MV-4-11 (cell line): Measurements from ENCODE around the gene SPATA4.

ENCODE experiments used
- DNase-seq: peaks from one replicate; lab custom pipeline; 2025; lab: John Stamatoyannopoulos, UW

Gene SPATA4

DNA sequence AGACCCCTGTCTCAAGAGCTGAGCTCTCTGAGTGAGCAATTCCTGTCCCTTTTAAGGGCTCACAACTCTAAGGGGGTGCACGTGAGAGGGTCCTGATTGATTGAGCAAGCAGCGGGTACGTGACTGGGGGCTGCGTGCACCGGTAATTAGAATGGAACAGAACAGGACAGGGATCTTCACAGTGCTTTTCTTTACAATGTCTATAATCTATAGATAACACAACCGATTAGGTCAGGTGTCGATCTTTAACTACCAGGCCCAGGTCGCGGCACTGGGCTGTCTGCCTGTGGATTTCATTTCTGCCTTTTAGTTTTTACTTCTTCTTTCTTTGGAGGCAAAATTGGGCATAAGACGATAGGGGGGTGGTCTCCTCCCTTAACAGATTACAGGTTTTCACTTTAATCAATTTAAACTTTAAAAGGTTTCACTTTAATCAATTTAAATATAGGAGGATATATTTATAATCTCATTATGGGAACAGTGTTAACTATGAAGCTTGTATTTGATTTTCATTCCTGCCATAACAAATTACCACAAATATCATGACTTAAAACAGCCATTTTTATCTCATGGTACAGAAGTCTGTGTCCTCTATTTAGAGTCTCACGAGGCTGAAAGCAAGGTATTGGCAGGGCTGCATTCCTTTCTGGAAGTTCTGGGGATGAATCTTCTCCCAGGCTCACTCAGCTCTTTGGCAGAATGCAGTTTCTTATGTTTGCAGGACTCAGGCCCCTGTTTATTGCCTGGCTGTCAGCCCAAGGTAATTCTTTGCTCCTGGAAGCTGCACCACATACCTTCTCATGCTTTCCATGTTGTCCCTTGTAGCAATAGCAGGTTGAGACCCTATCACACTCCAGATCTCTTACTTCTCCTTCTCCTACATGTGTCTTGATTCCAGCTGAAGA, 5.2 kb downstream of the SPATA4 start:
- no peak for DNase-seq

GRCh38 chr4:176188654-176189053, 6.7 kb downstream of the SPATA4 start:
- DNase-seq = peak; percentile 66

GRCh38 chr4:176187624-176188023, 7.8 kb downstream of the SPATA4 start:
- DNase-seq = no peak

DNA sequence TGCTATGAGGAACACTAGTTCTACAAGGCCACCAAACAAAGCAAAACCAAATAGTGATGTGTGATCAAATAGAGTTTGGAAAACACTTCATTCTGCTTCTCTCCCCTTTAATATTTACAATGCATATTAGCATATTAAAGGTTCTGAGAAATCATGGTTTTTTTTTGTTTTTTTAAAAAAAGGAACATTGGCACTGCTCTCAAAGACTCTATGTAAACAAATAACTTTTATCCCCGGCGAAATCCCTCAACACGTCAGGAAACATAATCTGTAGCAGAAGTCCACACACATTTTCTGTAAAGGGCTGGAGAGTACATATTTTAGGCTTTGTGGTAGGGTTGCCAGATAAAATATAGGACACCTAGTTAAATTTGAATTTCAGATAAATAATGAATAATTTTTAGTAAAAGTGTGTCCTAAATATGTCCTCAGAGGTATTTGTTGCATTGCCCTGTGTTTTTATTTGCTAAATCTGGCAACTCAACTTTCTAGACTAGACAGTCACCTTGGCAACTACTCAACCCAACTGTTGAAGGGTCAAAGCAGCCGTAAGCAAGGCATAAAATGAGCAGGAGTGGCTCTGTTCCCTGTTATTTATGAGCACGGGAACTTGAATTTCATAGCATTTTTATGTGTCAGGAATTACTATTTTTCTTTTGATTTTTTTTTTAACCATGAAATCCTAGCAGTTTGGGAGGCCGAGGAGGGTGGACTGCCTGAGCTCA, 8.6 kb downstream of the SPATA4 start:
- DNase-seq = no peak

DNA sequence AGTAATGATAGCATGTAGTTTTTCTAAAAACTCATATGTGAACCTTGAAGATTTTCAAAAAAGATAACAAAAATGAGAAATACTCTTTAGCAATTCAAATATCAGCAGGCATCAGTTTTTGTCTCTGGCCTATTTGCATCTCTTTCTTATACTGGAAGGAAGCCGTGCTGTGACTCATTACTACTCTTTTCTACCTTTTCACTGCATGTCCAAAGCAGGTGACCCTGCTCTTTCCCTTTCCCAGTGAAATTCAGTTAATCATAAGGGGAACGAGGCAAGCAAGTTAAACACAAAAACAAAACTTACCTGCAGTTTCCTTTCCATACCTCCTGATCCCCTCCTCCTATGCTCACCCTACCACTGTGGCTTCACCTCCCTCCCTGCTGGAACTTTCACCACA, 9.3 kb downstream of the SPATA4 start:
- no peak for DNase-seq

- DNase-seq = no peak
These were observed 10.3 kb downstream of the SPATA4 start for GRCh38 chr4:176185051-176185450.

DNA sequence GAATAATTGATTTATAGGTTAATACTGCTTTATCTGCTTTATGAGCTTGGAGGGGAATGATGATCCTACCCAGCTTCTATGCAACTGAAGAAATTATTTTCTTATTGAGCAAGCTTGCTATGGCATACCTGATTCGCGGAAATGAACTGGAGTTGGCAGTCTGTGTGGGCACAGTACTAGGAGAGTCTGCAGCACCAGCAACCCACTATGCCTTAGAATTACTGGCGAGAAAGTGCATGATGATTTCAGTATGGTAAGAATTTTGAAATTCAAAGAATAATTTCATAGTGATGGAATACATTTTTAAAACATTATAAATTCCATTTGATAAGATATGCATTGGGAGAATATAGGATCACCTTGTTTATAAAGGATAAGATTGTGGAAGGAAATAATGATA, 32.3 kb downstream of the SPATA4 start:
- no peak for DNase-seq

DNA sequence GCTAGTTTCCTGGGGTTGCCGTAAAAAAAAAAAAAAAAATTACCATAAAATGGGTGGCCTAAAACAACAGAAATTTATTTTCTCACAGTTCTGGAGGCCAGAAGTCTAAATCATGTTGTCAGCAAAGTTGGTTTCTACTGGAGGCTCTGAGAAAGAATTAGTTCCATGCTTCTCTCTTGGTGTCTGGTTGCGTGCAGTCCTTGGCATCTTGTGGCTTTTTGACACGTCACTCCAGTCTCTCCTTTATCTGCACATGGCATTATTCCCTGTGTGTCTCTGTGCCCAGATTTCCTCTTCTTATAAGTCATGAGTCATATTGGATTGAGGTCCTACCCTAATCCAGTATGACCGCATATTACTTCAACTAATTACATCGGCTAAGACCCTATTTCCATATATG, 38.7 kb downstream of the SPATA4 start:
- DNase-seq = no peak

GRCh38 chr4:176153124-176153523, 42.3 kb downstream of the SPATA4 start:
- no peak for DNase-seq

DNA sequence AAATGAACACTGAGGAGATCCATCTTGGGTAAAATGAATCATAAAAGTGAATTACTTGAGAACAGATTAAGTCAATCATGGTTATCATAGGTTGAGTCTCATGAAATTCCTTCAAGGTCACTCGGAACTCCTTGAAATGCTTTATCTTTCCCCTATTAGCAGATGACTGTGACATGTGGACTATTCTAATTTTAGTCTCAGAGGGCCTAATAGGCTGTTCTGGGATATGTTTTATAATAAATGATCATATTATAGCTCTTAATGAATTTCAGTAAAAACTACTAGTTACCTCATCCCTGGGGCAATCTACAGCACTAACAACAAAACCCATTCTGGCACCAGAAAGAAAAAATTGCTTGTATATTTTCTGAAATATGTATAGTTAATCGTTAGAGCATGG, 44.7 kb downstream of the SPATA4 start:
- DNase-seq = no peak

DNA sequence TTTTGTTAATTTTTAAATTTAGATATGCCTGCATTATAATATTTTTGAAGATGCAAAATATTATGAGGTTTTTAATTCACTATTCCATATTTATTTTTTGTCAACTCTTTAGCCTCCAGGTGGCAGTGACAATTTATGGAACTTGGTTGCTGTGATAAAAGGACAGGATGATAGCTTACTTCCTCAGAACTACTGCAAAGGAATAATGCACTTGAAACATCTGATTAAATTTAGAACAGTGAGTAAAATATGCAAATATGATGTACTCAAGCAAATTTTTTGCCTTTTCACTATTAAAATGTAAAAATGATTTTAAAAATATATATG, 45.1 kb downstream of the SPATA4 start:
- peak; percentile 3 for DNase-seq

DNA sequence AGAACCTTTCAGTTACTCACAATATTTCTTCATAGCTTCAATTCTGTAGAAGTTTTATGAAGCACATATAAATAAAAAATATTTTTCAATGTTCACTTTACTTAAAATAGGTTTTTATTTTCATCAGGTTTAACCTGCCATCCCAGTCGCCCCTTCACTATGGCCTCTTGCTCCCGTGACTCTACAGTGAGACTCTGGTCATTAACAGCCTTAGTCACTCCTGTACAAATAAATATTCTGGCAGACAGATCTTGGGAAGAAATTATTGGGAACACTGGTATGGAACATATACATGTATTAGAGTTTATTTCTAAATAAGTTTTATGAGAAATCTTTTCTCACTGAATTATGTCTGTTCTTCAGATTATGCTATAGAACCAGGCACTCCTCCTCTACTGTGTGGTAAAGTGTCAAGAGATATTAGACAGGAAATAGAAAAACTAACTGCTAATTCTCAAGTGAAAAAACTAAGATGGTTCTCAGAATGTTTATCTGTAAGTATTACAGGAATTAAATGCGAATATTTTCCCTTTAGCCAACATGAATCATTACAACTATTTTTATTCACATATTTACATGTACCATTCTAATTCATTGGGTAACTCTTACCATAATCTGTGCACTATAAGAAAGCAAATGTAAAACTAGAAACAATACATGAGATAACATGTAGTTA, 45.6 kb downstream of the SPATA4 start:
- DNase-seq = no peak

DNA sequence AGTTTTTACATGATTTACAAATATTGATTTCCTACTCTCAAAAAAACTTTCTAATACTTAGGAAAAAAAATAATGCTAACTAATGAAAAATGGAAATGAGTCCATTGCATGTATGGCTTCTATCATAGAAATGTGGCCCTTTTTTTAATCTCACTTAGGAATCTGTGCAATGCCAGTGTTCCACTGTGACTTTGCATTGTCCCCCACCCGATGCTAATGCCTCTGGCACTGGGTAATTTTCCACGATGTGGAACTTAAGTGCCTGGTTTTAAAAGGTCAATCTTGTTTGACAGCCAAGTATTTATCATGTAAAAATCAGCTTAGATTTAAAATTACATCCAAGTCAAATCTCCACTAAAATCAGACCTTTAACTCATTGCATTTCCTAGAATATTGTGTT, 53.1 kb downstream of the SPATA4 start:
- DNase-seq = no peak

DNA sequence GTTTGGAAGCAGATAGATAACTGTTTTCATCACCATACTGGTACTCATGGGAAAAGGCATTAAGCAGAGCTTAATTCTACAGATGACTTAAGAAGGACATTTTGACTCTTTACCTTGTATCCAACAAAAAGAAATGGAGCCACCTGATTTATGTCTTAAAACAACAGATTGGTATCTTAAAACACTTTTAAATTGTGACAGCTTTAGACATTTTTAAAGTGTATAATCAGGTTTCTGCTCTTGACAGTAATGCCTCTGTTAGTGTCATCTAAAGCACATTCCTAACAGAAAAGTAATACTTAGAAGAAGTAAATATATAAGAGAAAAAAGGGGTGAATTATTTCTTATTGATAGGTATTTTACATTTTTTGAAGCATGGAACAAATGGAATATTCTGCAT, 55.9 kb downstream of the SPATA4 start:
- DNase-seq = no peak

DNA sequence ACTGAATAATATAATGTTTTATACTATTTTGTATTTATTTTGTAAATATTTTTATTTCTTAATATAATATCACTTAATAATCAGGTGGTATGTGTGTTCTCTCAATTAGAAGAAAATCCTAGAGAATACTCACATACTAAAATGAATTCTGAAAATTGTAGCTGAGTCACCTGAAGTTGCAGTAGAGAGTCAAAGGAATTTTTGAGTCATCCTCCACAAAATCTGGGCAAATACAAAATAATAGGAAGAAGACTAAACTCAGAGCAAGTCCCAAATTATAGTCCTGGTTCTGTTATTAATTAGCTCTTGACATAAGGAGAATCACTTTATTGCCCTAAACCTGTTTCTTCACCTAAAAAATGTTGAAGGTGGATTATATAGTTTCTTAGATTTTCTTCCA, 57.8 kb downstream of the SPATA4 start:
- DNase-seq = no peak

DNA sequence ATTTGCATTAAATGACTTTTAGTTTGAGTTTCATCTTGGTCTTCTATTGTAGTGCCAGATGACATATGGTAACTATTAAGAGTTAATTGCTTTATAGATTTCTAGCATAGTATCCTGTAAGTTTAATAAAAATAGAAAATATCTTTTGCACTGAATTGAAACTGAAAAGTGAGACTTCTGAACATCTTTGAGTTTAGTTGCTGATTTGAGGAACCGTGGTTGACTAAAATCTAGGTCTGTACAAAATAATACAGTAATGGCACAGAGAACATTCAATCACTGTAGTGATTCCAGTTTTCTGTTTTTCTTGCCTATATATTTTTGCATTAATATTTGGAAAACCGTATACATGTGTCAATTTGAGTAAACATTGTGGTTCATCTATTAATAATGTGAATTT, 60.7 kb downstream of the SPATA4 start:
- no peak for DNase-seq
